K562 (cell line): ENCODE measurements around the gene MYO1H.

Experiments
- BHLHE40 ChIP-seq: IDR thresholded peaks from 2 replicates; pipeline ENCODE4 v1.6.1; 2011; ENCODE audit warnings: low read length, improper control_type of control experiment
- CTCF ChIP-seq, 3 experiments: IDR thresholded peaks in 2 of 3; conservative IDR thresholded peaks in 1 of 3; 2 replicates each; pipeline ENCODE4 v1.5.1; 2011 to 2012; ENCODE audit warnings: low read length in 3 of 3, mild to moderate bottlenecking in 3 of 3, control low read depth in 2 of 3, improper control_type of control experiment in 1 of 3, inconsistent platforms in 1 of 3, low read depth in 1 of 3, mixed read lengths in 1 of 3, moderate library complexity in 1 of 3; ENCODE audit not compliant: insufficient read depth in 2 of 3
- EZH2 ChIP-seq: IDR thresholded peaks from 2 replicates; pipeline ENCODE4 v1.6.1; 2012; ENCODE audit warnings: low read depth, mild to moderate bottlenecking, inconsistent platforms, low read length, borderline replicate concordance
- JUN ChIP-seq, 2 experiments: sonication (generic) in 1 of 2; formaldehyde crosslinking in 1 of 2; IDR thresholded peaks; 2 replicates each; pipeline versions ENCODE4 v1.6.1 to v1.8.0; 2012 to 2022; ENCODE audit warnings: borderline replicate concordance in 2 of 2, mild to moderate bottlenecking in 2 of 2, improper control_type of control experiment in 1 of 2, low read depth in 1 of 2, low read length in 1 of 2, missing genetic modification reagents in 1 of 2
- MAX ChIP-seq: sonication (generic); formaldehyde crosslinking; IDR thresholded peaks from 2 replicates; pipeline ENCODE4 v1.9.0; 2022; ENCODE audit warnings: mild to moderate bottlenecking, missing genetic modification reagents
- MTF1 ChIP-seq: fragments of 250-450 bp; sonication (Bioruptor Pico); IDR thresholded peaks from 2 replicates; pipeline ENCODE4 v1.9.0; 2021; ENCODE audit warnings: moderate library complexity, mild to moderate bottlenecking, inconsistent platforms, borderline replicate concordance
- NR3C1 ChIP-seq: sonication (generic); formaldehyde crosslinking; IDR thresholded peaks from 2 replicates; pipeline ENCODE4 v1.8.1; 2022; ENCODE audit warnings: missing genetic modification reagents
- PCBP1 ChIP-seq: fragments of 200-400 bp; formaldehyde crosslinking; IDR thresholded peaks from 2 replicates; pipeline ENCODE4 v1.6.1; 2018; ENCODE audit warnings: mild to moderate bottlenecking, low read depth, low read length; ENCODE audit not compliant: poor library complexity, severe bottlenecking
- PTBP1 ChIP-seq: fragments of 200-400 bp; formaldehyde crosslinking; IDR thresholded peaks from 2 replicates; pipeline ENCODE4 v1.6.1; 2017; ENCODE audit warnings: low read depth, low read length
- RFX7 ChIP-seq: fragments of 250-450 bp; sonication (Bioruptor Pico); IDR thresholded peaks from 2 replicates; pipeline ENCODE4 v1.5.1; 2021; ENCODE audit warnings: mild to moderate bottlenecking
- SIN3A ChIP-seq, 2 experiments: fragments of 150-350 bp in 1 of 2; IDR thresholded peaks; 2 replicates each; pipeline ENCODE4 v1.6.1; 2011 to 2016; ENCODE audit warnings: borderline replicate concordance in 2 of 2, low read depth in 2 of 2, low read length in 2 of 2, mild to moderate bottlenecking in 2 of 2, moderate library complexity in 2 of 2; ENCODE audit not compliant: control insufficient read depth in 1 of 2
- TAF1 ChIP-seq: IDR thresholded peaks from 2 replicates; pipeline ENCODE4 v1.6.1; 2011; ENCODE audit warnings: mild to moderate bottlenecking, low read length, moderate library complexity; ENCODE audit not compliant: insufficient read depth, control insufficient read depth, severe bottlenecking; ENCODE audit errors: extremely low read depth
- U2AF2 ChIP-seq: fragments of 200-400 bp; formaldehyde crosslinking; optimal IDR thresholded peaks from 2 replicates; pipeline ENCODE3; 2017; ENCODE audit warnings: low read depth, mild to moderate bottlenecking, low read length

GRCh38 chr12:109485201-109485600, 137.5 kb downstream of the MYO1H start:
- TF ChIP-seq NR3C1 (CRISPR knock-in tag) (no peak), MAX (CRISPR knock-in tag) (no peak), SIN3A (IDR thresholded peaks at IDR 0.05; ENCODE audit: borderline replicate concordance in 2 of 2, control insufficient read depth in 1 of 2, low read depth in 2 of 2, low read length in 2 of 2) (no peak), BHLHE40 (no peak), EZH2 (no peak), PTBP1 (no peak), U2AF2 (no peak), JUN (IDR thresholded peaks at IDR 0.05; ENCODE audit: borderline replicate concordance, low read depth, low read length) (no peak), JUN (CRISPR knock-in tag; IDR thresholded peaks at IDR 0.05; ENCODE audit: borderline replicate concordance) (no peak), RFX7 (CRISPR knock-in tag) (no peak), MTF1 (CRISPR knock-in tag) (no peak), CTCF (IDR thresholded peaks at IDR 0.05 in 2 of 3, conservative IDR thresholded peaks at IDR 0.05 in 1 of 3; ENCODE audit: insufficient read depth in 2 of 3, low read depth in 1 of 3, low read length in 3 of 3) (no peak), PCBP1 (no peak), TAF1 (no peak)
